Activated CD8-positive, alpha-beta memory T cell treated with anti-CD3 and anti-CD28 coated beads, Interleukin-2, amount 50 U/mL, for 4 hours (primary cell): Measurements from ENCODE around the gene SH3GL1.

Experiments used
- DNase-seq: peaks from one replicate; pipeline ENCODE4 v3.0.0-alpha.2; 2020

SH3GL1 gene

DNA sequence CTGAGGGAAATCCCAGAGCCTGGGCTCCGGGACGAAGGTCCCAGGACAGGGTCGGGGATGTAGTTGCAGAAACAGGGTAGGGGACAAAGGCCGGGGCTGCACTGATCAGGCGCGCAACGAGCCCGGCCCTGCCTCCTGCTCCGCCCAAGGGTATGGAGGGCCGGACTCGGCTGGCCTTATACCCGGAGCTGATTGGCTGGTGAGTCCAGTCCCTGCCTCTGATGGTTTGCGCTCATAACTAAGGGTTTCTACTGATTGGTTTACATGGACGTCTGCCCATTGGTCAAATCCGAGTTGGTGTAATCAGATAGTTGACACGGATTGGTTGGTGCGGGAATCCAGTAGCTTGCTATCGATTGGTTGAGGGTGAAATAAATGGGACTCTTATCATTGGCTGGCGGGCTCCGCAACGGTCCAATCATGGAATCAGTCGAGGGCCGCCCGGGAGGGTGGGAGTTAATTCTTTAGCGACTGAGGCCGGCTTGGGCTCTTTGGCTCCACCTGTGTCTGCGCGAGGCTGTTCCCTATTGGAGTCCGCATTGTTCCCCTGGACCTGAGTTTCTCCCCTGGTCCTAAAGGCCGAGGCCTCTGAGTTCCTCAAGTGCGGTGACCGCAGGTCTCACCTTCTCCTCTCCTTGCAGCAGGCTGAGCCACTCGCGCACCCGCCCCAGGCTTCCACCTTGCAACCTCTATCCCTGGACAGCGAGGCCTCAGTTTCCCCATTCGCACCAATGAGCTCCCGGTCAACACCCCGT, 57.6 kb downstream of the SH3GL1 start:
- DNase-seq = peak; percentile 80

DNA sequence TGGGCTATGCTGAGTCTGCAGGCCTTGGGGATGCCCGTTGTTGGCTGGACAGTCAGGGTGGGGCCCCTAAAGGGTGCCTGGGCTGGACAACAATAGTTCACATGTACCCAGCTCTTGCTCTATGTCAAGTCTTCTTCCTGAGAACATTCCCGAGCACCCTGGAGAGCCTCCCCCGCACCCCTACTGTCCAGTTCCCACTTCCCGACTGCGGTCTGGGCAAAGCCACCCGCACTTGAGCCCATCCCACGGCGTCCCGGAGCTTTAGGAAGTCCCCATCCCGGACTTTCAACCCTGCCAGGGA, 58.1 kb downstream of the SH3GL1 start:
- no peak for DNase-seq

DNA sequence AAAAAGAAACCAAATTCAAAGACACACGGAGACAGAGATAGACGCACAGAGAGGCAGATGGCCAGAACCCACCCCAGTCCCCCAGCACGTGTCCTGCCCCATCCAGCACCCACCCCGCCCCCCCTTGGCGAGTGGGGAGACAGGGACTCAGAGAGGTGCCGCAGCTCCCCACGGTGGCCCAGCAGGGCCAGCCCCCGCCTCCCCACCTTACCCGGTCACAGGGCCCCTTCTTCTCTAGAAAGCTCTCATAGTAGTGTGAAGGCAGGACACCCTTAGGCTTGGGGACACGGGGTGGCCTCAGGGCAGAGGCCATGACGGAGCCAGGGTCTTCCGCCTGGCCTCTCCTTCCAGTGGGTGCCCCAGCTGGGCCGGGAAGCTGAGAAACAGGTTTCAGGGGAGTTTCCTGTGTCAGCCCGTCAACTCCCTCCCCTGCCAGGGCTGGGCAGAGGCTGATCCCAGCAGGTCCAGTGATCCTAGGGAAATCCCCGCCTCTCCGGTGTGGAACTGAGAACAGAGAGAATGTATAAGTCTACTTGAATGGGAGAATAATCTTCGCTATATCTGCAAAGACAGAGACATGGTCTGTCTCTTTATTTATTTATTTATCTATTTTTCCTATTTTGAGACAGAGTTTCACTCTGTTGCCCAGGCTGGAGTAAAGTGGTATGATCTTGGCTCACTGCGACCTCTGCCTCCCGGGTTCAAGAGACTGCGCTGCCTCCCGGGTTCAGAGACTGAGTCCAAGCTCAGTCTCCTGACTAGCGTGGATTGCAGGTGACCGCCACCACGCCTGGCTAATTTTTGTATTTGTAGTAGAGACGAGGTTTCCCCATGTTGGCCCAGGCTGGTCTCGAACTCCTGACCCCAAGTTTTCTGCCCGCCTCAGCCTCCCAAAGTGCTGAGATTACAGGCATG, 61.6 kb downstream of the SH3GL1 start, which contains the start of gene STAP2:
STAP2 (minus strand) TSS at position 387 of the 915 bp plus-strand sequence; CDS start at position 313, 74 bp downstream.
- DNase-seq = no peak

DNA sequence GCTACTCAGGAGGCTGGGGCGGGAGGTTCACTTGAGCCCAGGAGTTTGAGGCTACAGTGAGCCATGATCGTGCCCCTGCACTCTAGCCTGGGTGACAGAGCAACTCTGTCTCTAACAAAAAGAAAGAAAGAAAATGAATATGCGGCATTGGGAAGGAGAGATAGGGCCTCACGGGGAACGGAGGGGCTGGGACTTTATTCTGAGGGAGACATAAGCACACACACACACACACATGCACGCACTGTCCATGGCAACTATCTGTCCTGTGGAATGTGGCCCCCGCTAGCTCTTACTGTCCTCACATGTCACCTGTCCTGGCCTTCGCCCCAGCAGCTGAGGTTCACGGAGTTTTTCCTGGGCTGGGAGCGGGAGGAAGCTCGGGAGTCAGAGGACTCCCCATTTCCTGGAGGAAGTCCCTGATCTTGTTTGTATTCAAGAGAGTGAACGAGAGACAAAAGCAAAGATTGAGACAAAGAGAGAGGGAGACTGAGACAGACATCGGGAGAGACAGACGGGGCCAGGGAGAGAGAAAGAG, 62.4 kb downstream of the SH3GL1 start:
- DNase-seq = no peak

DNA sequence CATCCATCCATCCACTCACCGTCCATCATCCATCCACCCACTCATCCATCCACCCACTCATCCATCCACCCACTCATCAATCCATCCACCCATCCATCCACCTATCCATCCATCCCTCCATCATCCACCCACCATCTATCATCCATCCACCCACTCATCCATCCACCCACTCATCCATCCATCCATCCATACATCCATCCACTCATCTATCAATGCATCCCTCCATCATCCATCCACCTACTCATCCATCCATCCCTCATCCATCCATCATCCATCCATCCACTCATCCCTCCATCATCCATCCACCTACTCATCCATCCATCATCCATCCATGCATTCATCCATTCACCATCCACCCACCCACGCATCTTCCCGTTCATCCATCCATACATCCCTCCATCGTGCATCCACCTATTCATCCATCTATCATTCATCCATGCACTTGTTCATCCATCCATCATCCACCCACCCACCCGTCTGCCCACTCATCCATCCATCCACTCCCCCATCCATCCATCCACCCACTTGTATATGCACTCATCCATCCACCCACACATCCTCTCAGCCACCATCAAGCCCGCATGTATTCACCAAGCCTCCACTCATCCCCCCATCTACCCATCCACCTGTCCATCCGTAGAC, 65.3 kb downstream of the SH3GL1 start:
- DNase-seq = no peak

DNA sequence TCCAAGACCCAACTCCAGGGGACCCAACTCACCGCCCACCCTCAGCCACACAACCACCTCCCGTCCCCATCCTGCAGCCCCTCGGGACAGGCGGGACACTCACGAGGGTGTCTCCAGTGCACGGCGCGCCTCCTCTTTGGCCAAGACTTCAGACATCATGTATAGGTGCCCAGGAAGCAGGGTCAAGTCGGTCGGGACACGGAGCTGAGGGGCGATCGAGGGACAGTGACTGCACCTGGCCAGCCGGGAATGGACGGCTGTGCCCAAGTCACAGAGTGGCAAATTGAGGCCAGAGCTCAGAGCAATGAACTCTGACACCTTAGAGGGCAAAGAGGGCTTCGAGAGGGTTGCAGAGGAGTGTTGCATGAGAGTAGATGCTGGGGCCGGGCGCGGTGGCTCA, 70.5 kb downstream of the SH3GL1 start:
- DNase-seq = no peak

DNA sequence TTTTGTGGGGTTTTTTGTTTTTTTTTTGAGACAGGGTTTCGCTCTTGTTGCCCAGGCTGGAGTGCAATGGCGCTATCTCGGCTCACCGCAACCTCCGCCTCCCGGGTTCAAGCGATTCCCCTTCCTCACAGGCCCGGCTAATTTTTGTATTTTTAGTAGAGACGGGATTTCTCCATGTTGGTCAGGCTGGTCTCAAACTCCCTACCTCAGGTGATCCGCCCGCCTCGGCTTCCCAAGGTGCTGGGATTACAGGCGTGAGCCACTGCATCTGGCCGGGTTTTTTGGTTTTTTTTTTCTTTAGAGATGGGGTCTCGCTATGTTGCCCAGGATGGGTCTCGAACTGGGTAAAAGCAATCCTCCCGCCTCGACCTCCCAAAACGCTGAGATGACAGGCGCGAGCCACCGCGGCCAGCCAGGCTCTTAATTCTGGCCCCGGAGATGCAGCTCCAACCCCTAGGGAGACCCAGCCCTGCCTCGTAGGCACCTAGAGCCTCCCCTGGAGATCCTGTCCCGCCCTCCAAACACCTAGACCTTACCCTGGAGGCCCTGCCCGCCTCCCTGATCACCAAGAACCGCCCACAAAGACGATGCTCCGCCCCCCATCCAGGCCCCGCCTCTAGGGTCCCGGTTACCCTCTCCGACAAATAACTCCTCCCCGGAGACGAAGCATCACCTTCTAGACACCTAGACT, 71.2 kb downstream of the SH3GL1 start:
- peak; percentile 54 for DNase-seq

DNA sequence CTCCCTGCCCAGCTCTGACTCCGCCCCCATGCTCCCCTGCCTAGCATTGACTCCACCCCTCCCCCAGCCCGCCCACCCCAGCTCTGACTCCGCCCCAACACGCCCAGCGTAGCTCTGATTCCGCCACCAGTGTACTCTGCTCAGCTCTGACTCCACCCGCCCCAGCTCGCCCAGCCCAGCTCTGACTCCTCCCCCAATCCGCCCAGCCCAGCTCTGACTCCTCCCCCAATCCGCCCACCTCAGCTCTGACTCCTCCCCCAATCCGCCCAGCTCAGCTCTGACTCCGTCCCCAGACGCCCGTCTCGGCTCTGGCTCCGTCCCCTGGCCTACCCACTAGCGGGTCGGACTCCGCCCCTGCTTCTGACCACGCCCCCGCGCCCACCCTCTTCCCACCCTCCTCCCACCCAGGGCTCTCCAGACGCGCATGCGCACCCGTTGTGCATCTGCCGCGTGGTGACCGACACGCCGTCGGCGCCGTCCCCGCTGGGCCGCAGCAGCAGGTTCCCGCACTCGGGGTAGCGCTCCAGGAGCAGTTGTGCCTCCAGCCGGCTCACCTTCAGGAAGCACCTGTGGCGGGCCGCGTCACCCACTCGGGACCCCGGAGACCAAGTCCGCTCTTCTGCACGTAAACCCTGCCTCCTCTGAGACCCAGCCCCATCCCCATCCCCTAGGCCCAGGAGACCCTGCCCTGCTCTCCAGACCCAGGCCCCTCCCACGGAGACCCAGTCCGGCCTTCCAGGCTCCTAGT, 71.9 kb downstream of the SH3GL1 start:
- peak; percentile 97 for DNase-seq

DNA sequence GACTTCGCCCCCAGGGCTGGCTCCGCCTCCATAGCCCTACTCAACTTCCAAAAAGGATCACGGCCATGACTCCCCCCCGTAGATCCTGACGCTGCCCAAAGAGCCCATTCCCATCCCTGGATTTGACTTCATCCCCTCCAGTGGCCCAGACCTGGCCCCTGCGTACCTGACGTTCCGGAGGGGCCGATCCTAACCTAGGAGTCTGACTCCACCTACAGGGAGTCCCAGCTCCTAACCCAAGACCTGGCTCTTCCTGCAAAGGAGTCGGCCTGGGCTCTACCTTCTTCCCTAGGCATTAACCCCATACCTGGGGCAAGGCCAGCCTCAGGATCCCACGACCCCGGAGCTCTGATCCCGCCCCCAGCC, 72.5 kb downstream of the SH3GL1 start:
- no peak for DNase-seq

DNA sequence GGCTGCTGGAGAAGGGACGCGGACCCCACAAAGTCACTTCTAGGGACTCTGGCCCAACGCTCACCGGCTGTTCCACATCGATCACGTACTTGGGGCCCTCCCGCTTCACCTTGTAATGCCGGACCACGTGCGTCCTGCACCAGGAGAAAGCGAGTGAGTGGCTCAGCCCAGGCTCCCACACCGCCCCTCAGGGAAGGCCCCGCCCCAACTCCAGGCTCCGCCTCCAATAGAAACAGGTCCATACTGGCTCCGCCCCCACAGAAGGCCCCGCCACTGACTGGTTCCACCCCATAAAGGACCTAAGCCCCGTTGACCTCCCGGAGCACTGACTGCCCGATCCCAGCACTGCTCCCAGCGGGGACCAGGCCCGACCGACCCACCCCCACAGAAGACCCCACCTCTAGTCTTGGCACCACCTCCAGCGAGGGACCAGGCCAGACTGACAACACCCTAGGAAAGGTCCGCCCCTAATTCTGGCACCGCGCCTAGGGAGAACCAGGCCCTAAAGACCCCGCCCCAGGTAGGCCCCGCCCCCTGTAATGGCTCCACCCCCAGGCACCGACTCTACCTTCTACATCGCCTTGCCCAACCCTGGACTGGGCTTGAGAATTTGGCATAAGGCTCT, 73.0 kb downstream of the SH3GL1 start:
- peak; percentile 72 for DNase-seq

DNA sequence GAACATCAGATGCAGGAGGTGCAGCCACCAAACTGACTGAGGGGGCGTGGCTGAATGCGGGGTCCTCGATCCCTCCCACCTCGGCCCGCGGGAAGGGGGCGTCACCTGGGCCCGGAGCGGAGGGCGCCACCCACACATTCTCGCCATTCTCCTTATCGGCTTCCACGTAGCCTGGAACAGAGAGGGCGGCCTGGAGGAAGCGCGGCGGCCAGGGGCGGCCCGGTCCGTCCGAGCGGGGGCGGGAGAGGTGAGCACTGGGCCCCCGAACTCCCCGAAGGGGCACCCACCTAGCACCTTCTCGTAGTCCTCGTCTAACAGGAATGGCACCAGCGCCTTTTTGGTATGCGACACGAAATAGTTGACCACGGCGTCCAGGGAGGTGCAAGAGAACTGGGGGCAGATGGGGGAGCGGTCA, 73.5 kb downstream of the SH3GL1 start:
- peak; percentile 48 for DNase-seq

DNA sequence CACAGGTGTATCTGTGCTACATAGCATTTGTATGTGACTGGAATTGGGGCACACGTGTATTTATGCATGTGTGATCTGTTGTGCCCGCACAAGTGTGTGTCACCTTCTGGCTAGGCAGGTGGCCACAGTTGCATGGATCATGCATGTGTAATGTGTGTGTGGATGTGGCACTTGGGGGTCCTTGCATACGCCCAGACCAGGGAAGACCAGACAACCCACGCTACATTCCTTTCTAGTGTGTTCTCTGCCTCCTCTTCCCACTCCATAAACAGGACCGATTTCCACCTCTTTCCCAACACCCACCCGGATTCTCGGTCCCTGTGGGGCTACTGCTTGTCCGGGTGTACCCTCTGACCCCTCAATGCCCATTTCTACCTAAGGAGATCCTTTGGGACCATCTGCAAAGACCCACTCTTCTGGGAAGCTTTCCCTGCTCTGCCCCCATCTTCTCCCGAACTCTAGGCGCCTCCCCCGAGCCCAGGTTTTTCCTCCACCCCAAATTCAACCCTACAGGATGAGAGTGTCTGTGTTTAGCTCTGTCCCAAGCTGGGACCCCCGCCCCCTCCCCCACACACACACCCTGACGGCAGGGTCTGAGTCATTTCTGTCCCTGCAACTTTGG, 74.0 kb downstream of the SH3GL1 start:
- DNase-seq = no peak

DNA sequence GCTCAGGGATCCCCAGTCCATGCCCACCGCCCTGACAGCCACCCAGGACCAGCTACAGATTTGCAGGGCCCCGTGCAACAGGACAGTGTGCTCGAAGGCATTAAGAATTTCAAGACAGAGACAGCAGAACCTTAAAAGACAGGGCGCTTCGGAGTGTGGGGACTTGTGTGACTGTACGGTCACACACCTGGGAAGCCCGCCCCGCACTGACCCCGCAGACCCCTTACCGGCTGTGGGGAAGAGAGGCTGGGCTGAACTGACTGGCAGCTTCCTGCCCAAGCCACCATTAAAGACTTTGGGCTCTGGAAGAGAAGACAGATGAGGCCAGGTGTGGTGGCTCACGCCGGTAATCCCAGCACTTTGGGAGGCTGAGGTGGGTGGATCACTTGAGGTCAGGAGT, 76.1 kb downstream of the SH3GL1 start:
- DNase-seq = no peak

DNA sequence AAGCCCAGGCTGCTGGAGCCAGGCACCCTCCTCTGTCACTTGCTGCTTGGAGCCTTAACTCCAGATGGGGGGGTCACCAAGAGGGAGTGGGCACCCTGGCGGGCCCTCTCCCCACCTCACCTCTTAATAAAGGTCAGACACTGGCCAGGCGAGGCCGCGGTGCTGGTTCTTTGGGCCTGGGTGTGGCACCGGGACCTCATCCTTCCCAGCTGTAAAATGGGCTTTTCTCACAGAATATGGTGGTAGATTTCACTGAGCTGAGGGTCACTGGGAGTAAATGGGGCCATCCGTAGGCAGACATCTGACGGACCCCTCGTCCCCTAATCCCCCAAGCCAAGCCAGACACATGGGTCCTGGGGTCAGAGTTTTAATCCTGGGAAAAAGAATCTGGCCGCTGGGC, 76.7 kb downstream of the SH3GL1 start:
- DNase-seq = no peak

DNA sequence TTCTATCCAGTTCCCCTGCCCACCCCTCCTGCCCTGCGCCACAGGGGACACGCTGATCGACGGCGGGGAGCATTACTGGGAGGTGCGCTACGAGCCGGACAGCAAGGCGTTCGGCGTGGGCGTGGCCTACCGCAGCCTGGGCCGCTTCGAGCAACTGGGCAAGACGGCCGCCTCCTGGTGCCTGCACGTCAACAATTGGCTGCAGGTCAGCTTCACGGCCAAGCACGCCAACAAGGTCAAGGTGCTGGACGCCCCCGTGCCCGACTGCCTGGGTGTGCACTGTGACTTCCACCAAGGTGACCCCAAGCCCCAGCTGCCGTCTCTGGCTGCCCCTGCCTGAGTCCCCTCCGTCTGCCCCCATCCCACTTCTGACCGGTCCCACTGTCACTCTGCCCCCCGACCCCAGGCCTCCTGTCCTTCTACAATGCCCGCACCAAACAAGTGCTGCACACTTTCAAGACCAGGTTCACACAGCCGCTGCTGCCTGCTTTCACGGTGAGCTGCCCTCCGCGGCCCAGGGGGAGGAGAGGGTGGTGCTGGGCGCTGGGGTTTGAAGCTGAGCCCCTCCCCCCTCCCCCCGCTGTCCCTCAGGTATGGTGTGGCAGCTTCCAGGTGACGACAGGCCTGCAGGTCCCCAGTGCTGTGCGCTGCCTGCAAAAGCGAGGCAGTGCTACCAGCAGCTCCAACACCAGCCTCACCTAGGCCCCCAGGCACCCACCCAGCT, 77.2 kb downstream of the SH3GL1 start:
- no peak for DNase-seq

DNA sequence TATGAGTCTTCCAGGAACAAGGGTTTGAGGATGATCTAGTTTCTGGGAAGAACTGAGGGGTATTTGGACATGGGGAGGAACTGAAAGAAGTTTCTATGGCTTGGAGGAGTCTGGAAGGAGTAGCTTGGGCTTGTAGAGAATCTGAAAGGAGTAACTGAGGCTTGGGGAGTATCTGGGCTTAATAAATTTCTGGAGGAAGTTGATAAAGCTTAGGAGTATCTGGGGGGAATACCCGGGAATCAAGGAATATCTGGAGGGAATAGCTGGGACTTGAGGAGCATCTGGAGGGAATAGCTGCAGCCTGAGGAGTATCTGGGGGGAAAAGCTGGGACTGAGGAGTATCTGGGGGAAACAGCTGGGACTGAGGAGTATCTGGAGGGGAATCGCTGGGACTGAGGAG, 79.9 kb downstream of the SH3GL1 start:
- DNase-seq = no peak

DNA sequence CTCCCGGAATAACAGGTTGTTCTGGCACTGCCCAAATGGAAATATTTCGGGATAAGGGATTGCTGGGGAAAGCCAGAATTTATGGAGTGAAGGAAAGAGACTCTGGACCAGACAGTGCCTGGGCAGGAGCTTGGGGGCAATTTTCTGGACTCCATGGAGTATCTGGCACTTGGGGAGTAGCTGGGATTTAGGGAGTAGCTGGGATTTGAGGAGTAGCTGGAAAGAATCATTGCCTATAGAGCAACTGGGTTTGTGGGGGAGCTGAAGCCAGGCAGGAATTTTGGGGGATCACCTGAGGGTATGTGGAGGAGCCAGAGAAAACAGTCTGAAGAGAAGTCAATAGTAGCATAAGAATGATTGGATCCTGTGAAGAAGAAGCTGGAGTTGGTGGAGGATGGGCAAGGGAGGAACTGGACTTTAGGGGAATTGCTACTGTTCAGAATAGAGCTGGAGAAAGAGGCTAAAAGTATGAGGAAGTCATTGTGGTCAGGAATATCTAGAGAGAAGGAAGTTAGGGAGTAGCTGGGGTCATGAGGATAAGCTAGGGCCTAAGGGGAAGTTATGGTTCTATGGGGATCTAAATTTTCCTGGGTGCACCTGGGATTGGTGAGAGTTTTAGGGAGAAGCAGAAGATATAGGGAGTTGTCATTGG, 81.2 kb downstream of the SH3GL1 start:
- no peak for DNase-seq

DNA sequence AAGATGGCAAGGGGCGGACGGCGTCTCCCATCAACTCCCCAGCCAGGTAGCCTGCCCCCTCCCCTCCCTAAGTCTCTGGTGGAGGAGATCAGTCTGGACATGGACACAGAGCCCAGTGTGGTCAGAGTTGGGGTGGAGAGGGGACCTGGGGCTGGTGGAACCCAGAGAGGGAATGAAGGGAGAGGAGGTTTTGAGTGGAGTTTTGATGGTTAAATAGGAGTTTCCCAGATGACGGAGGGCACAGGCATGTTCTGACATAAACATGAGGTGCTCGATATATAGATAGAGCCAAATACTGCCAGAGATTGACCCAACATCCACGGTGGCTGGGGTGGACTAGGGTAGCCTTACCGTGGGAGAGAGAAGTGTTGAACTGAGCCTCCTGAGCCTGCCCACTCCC, 81.9 kb downstream of the SH3GL1 start:
- no peak for DNase-seq

DNA sequence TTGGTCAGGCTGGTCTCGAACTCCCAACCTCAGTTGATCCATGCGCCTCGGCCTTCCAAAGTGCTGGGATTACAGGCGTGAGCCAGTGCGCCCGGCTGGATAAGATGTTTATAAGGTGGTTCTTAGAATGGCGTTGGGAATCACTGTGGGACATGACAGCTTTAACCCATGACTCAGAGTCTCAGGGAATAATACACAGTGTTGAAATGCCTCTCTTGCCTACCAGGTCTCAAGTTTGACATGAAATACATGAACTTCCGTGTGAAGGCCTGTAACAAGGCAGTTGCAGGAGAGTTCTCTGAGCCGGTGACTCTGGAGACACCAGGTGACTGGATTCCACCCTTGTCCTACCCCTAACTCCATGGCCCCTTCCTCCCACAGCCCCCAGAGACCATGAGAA, 83.4 kb downstream of the SH3GL1 start:
- no peak for DNase-seq
